Pancreas (tissue), 10 donors: ENCODE measurements around the gene ABCC1. TPM values are rescaled to one million over a fixed set of nuclear protein-coding genes. Genes with fewer than 3 reads are reported as not detected.
"Not testable (repeated sequence)": the region's sequence is repeated elsewhere in the genome, so short reads cannot be mapped to it uniquely, and the experiment has no call there.

Experiments
- ATAC-seq, 4 donors: fragments of 200-7000 bp; cut with Tn5 transposase; one replicate each; pipeline versions ENCODE4 v1.8.0 to v1.9.1; 2020; ENCODE audit warnings: mild to moderate bottlenecking in 4 of 4, moderate library complexity in 4 of 4
- DNase-seq, 6 donors: peaks; one replicate each; pipeline ENCODE4 v3.0.0-alpha.2; 2020
- FAIRE-seq: peaks from 2 replicates; lab custom pipeline; 2012; peaks lifted over from hg19 to GRCh38; lab: Jason Lieb, UNC
- H3K27ac ChIP-seq, 4 donors: fragments of 200-600 bp; sonication (generic); 1 replicate in 3 of 4; 2 replicates in 1 of 4; pipeline versions ENCODE4 v1.5.0 to v1.8.0; 2020
- H3K27me3 ChIP-seq, 4 donors: fragments of 200-600 bp; one replicate each; pipeline ENCODE4 v1.8.0; 2021
- H3K36me3 ChIP-seq, 3 donors: fragments of 200-600 bp; sonication (generic) in 1 of 3; one replicate each; pipeline versions ENCODE4 v1.5.0 to v1.8.0; 2020 to 2021
- H3K4me1 ChIP-seq, 3 donors: fragments of 200-600 bp; one replicate each; pipeline ENCODE4 v1.8.0; 2021
- H3K4me3 ChIP-seq, 4 donors: fragments of 200-600 bp; sonication (generic) in 2 of 4; one replicate each; pipeline versions ENCODE4 v1.5.0 to v1.8.0; 2020 to 2021
- H3K9me3 ChIP-seq, 4 donors: fragments of 200-600 bp; one replicate each; pipeline ENCODE4 v1.8.0; 2021
- WGBS, 2 donors: extraction: QIAGEN DNeasy Blood & Tissue Kit; methylation state at CpG; one replicate each; pipeline ENCODE4 v1.1.7; 2013; 5-methylcytosine and 5-hydroxymethylcytosine counted together
- intact Hi-C, 3 donors: fragments of 100-400 bp; cut with DNase I; formaldehyde crosslinking; loops; one replicate each; pipeline versions ENCODE4 v1.11.1 to v1.14.2; 2022
- polyA plus RNA-seq, 2 donors: library from polyadenylated mRNA; stranded (reverse); fragments of 200-250 nt; gene quantifications; one replicate each; pipeline ENCODE4 v1.2.3, GENCODE V29; 2013
- total RNA-seq, 6 donors: library from RNA; stranded (reverse); fragmentation: NEBNext Ultra II Directional in 4 of 6; extraction: Animal tissue kit (Norgen Biotek cat#: 25700) in 4 of 6; gene quantifications; one replicate each; pipeline versions ENCODE4 v1.2.1 to v1.2.4, GENCODE V29; 2021 to 2023
- TF ChIP-seq, protein P1 (sequence below), 4 donors: fragments of 200-600 bp; sonication (generic) in 3 of 4; IDR thresholded peaks; one replicate each; pipeline versions ENCODE4 v1.5.0 to v1.8.0; 2021; ENCODE audit warnings: antibody characterized with exemption in 4 of 4
- donor health status: healthy with polysubstance abuse.
- donor health status: DM: no; HTN: no; CAD: no; lungs with moderate emphysema.
- donor health status: DM: no; HTN: no; CAD: no.
- donor health status: control.
- donor health status: control.
- donor health status: Bipolar disorder and iron deficiency.
- donor health status: DM: yes; HTN: yes; CAD: no.
- donor health status: DM: no; HTN: no; CAD: no.
- donor health status: DM: no; HTN: no; CAD: no.
- donor health status: DM: yes; HTN: yes; CAD: no.

Gene ABCC1
- total and polyA plus RNA-seq, 8 donors, result 8.5 to 16.8 (median 12.0) TPM

DNA sequence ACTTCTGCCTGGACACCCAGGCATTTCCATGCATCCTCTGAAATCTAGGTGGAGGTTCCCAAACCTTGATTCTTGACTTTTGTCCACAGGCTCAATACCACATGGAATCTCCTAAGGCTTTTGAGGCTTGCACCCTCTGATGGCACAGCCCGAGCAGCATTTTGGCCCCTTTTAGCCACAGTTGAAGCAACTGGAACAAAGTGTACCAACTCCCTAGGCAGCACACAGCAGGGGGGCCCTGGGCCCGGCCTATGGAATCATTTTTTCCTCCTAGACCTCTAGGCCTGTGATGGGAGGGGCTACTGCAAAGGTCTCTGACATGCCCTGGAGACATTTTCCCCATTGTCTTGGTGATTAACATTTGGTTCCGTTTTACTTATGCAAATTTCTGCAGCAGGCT is 32.0 kb downstream of the ABCC1 start:
- Histone ChIP-seq H3K9me3 (no peaks in the 10 kb centered on the region), H3K4me3 (no peak overlapping the region), H3K36me3 (peaks cover 0 to 5% (median 0%) of the 10 kb centered on the region in 3 donors), H3K27me3 (no peaks in the 10 kb centered on the region), H3K27ac (no peak overlapping the region), H3K4me1 (no peaks in the 10 kb centered on the region)
- ATAC-seq (no peak), DNase-seq (no peak), FAIRE-seq (no peak)
- TF ChIP-seq, protein P1, sequence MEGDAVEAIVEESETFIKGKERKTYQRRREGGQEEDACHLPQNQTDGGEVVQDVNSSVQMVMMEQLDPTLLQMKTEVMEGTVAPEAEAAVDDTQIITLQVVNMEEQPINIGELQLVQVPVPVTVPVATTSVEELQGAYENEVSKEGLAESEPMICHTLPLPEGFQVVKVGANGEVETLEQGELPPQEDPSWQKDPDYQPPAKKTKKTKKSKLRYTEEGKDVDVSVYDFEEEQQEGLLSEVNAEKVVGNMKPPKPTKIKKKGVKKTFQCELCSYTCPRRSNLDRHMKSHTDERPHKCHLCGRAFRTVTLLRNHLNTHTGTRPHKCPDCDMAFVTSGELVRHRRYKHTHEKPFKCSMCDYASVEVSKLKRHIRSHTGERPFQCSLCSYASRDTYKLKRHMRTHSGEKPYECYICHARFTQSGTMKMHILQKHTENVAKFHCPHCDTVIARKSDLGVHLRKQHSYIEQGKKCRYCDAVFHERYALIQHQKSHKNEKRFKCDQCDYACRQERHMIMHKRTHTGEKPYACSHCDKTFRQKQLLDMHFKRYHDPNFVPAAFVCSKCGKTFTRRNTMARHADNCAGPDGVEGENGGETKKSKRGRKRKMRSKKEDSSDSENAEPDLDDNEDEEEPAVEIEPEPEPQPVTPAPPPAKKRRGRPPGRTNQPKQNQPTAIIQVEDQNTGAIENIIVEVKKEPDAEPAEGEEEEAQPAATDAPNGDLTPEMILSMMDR (IDR thresholded peaks at IDR 0.05), result no peak
- WGBS, 2 donors, result 66 to 67% methylated on average over 3 of the region's 3 CpGs
- intact Hi-C loops, result no loop called here

- ATAC-seq, DNase-seq, intact Hi-C loops, H3K27me3 ChIP-seq, H3K9me3 ChIP-seq, H3K27ac ChIP-seq, H3K36me3 ChIP-seq, H3K4me1 ChIP-seq, H3K4me3 ChIP-seq, FAIRE-seq: not testable (repeated sequence)
- 89 to 96% methylated on average over 5 of the region's 5 CpGs for WGBS, 2 donors
Observed at GRCh38 chr16:15982194-15982915, 32.9 kb downstream of the ABCC1 start.

- WGBS, 2 donors, result 64 to 72% methylated on average over 5 of the region's 5 CpGs
- DNase-seq (no peak), ATAC-seq (no peak), FAIRE-seq (no peak)
- Histone ChIP-seq H3K27me3 (no peaks in the 10 kb centered on the region), H3K4me3 (no peak overlapping the region), H3K36me3 (no peaks in the 10 kb centered on the region), H3K9me3 (no peaks in the 10 kb centered on the region), H3K4me1 (no peaks in the 10 kb centered on the region), H3K27ac (no peak overlapping the region)
- intact Hi-C loops, result no loop called here
- TF ChIP-seq, protein P1 (IDR thresholded peaks at IDR 0.05), result no peak
Observed at GRCh38 chr16:15983898-15984297, 34.5 kb downstream of the ABCC1 start.

DNA sequence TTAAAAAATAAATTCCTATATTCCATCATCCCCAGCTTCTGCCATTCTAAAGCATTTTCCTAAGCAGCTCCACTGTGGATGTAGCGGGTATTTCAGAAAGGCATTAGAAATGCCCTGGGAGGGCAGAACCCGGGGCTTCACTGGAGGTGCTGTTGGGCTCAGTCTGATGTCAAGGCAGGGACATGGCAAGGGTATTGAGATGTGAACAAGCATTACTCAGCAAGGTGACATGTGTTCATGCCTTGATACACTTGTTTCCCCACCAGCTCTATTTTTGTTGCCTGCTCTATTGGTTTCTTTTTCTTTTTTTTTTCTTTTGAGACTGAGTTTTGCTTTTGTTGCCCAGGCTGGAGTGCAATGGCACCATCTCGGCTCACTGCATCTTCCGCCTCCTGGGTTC is 35.7 kb downstream of the ABCC1 start:
- H3K4me1 ChIP-seq, result no peaks in the 10 kb centered on the region
- ATAC-seq (no peak), DNase-seq (no peak)

GRCh38 chr16:15986261-15986660 is 36.8 kb downstream of the ABCC1 start:
- no peak overlapping the region for H3K27ac ChIP-seq
- TF ChIP-seq, protein P1 (IDR thresholded peaks at IDR 0.05), result no peak
- H3K27me3 ChIP-seq, result no peaks in the 10 kb centered on the region
- no peaks in the 10 kb centered on the region for H3K9me3 ChIP-seq
- DNase-seq (no peak), ATAC-seq (no peak), FAIRE-seq (no peak)
- intact Hi-C loops, result no loop called here
- no peaks in the 10 kb centered on the region for H3K36me3 ChIP-seq
- no peaks in the 10 kb centered on the region for H3K4me1 ChIP-seq
- 93 to 96% methylated on average over 9 of the region's 9 CpGs for WGBS, 2 donors
- H3K4me3 ChIP-seq, result no peak overlapping the region

More for the DNA sequence above, 35.7 kb downstream of the ABCC1 start:
- no peak for FAIRE-seq
- no peaks in the 10 kb centered on the region for H3K9me3 ChIP-seq
- H3K36me3 ChIP-seq, result no peaks in the 10 kb centered on the region
- no peak overlapping the region for H3K27ac ChIP-seq
- H3K27me3 ChIP-seq, result no peaks in the 10 kb centered on the region
- 94 to 98% methylated on average over 4 of the region's 4 CpGs for WGBS, 2 donors
- TF ChIP-seq, protein P1 (IDR thresholded peaks at IDR 0.05), result no peak
- intact Hi-C loops, result no loop called here
- H3K4me3 ChIP-seq, result no peak overlapping the region
